ENCODE data around the gene B4GALT2.

B4GALT2 gene

DNA sequence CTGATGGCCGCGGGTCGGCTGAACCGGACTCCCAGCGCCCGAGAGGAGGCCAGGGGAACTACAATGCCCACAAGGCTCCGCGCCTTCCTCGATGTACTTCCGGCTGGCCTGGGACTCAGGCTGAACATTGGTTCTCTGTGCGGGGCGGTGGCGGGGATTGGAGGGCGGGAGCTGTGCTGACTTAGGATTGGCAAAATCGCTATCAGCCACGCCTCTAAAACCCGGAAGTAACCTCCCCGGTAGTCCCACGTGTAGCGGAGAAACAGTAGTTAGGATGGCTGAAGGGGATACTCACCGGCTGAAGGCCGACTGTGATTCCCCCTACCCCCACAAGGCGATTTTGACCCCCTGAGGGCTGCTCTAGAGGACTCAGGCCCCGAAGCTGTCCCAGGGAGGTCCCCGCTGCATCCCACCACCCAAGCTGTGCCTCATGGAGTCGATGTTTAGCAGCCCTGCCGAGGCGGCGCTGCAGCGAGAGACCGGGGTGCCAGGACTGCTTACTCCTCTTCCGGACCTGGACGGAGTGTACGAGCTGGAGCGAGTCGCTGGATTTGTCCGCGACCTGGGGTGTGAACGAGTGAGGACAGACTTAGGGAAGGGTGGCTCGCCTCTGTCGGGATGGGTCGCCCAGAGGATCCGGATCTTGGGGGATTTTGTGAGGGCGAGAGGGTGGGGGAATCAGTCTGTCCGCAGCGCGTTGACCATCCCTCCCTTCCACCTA, 9.1 kb upstream of the B4GALT2 start, which contains the start of gene DPH2:
Gene DPH2, plus strand, starts transcription at position 265 of the 721 bp plus-strand sequence. Its CDS starts 166 bp downstream, at position 431.
- Histone ChIP-seq H4K20me1 (peaks cover 0 to 42% (median 10%) of the 10 kb centered on the region in 11 experiments; a peak in 10 of 22 replicates), H3K9ac (peak within 1 kb of the TSS; percentile 76 to 91 (median 84)), H3K36me3 (peaks cover 23 to 57% (median 46%) of the 10 kb centered on the region in 11 experiments), H3K4me3 (peak within 1 kb of the TSS; percentile 76 to 94 (median 88)), H3K27me3 (no peaks in the 10 kb centered on the region), H3K4me2 (peak within 1 kb of the TSS; percentile 86 to 100 (median 96)), H3K4me1 (peaks cover 20 to 27% (median 24%) of the 10 kb centered on the region in 10 experiments), H3K9me3 (replicated peaks in 1 of 11) (no peaks in the 10 kb centered on the region), H3K27ac (peak within 1 kb of the TSS; percentile 8 to 87 (median 73); a peak in 20 of 22 replicates)
- no peak for TF ChIP-seq Cebpa-rat (IDR thresholded peaks at IDR 0.05)

DNA sequence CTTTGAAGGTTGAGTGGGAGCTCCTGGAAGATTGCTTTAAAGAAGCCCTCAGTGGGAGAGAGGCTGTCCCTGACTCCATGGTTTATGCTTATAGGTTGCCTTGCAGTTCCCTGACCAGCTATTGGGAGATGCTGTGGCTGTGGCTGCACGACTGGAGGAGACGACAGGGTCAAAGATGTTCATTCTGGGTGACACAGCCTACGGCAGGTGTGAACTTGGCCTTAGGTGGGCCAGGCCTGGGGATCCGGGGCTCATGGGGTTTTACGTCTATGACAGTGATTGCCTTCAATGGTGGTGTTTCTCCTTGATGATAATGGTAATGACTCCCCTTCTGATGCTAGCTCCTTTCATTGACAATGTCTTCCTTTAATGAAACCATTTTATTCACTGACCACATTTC, 8.5 kb upstream of the B4GALT2 start:
- H3K4me2 ChIP-seq: peak overlapping the region; percentile 86 to 100 (median 96)
- peak overlapping the region in 10 of 11 experiments; percentile 47 to 87 (median 74); a peak in 19 of 22 replicates for H3K27ac ChIP-seq
- TF ChIP-seq Cebpa-rat (IDR thresholded peaks at IDR 0.05): no peak
- H3K9me3 ChIP-seq (replicated peaks in 1 of 11): no peaks in the 10 kb centered on the region
- peaks cover 23 to 56% (median 46%) of the 10 kb centered on the region in 11 experiments for H3K36me3 ChIP-seq
- peak overlapping the region; percentile 76 to 91 (median 84) for H3K9ac ChIP-seq
- H3K4me3 ChIP-seq: peak overlapping the region; percentile 76 to 94 (median 88)
- peaks cover 20 to 27% (median 24%) of the 10 kb centered on the region in 10 experiments for H3K4me1 ChIP-seq
- H4K20me1 ChIP-seq: peaks cover 2 to 43% (median 13%) of the 10 kb centered on the region in 11 experiments; a peak in 20 of 22 replicates
- no peaks in the 10 kb centered on the region for H3K27me3 ChIP-seq

DNA sequence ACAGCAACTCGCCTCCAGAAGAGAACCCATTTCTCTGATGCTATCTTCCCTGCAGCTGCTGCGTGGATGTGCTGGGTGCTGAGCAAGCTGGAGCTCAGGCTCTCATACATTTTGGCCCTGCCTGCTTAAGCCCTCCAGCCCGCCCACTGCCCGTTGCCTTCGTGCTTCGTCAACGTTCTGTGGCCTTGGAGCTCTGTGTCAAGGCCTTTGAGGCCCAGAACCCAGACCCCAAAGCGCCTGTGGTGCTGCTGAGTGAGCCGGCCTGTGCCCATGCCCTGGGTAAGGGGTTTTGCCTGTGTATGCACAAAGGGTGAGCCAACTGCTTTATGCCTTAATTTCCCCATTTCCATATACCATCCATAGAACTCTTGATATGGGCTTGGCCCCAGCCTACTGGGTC, 8.1 kb upstream of the B4GALT2 start:
- H3K27me3 ChIP-seq: no peaks in the 10 kb centered on the region
- H3K4me3 ChIP-seq: peak overlapping the region; percentile 76 to 94 (median 88)
- H3K27ac ChIP-seq: peak overlapping the region in 2 of 11 experiments; percentile 66 to 80; a peak in 2 of 22 replicates
- peaks cover 6 to 43% (median 17%) of the 10 kb centered on the region in 11 experiments for H4K20me1 ChIP-seq
- H3K9ac ChIP-seq: peak overlapping the region in 10 of 11 experiments; percentile 76 to 91 (median 84); a peak in 19 of 22 replicates
- TF ChIP-seq Cebpa-rat (IDR thresholded peaks at IDR 0.05): no peak
- H3K4me2 ChIP-seq: peak overlapping the region; percentile 86 to 100 (median 96)
- H3K4me1 ChIP-seq: peaks cover 21 to 31% (median 26%) of the 10 kb centered on the region in 10 experiments
- H3K36me3 ChIP-seq: peaks cover 23 to 53% (median 45%) of the 10 kb centered on the region in 11 experiments
- no peaks in the 10 kb centered on the region for H3K9me3 ChIP-seq (replicated peaks in 1 of 11)

DNA sequence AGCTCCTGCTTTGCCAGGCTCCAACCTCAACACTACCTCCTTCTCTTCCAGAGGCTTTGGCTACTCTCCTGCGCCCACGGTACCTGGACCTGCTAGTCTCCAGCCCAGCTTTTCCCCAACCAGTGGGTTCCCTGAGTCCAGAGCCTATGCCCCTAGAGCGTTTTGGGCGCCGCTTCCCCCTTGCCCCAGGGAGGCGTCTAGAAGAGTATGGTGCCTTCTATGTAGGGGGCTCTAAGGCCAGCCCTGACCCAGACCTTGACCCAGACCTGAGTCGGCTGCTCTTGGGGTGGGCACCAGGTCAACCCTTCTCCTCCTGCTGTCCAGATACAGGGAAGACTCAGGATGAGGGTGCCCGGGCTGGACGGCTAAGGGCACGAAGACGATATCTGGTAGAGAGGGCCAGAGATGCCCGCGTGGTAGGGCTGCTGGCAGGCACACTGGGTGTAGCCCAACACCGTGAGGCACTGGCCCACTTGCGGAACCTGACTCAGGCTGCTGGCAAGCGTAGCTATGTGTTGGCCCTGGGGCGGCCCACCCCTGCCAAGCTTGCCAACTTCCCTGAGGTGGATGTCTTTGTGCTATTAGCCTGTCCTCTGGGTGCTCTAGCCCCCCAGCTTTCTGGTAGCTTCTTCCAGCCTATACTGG, 7.6 kb upstream of the B4GALT2 start:
- H4K20me1 ChIP-seq: peaks cover 11 to 45% (median 23%) of the 10 kb centered on the region in 11 experiments
- no peaks in the 10 kb centered on the region for H3K27me3 ChIP-seq
- H3K9me3 ChIP-seq (replicated peaks in 1 of 11): no peaks in the 10 kb centered on the region
- peak overlapping the region; percentile 86 to 100 (median 96) for H3K4me2 ChIP-seq
- H3K4me3 ChIP-seq: peak overlapping the region in 6 of 10 experiments; percentile 84 to 94 (median 90); a peak in 13 of 20 replicates
- H3K36me3 ChIP-seq: peaks cover 27 to 53% (median 45%) of the 10 kb centered on the region in 11 experiments
- TF ChIP-seq Cebpa-rat (IDR thresholded peaks at IDR 0.05): no peak
- H3K9ac ChIP-seq: peak overlapping the region in 2 of 11 experiments; percentile 84 to 91; a peak in 3 of 22 replicates
- no peak overlapping the region for H3K27ac ChIP-seq
- H3K4me1 ChIP-seq: peaks cover 26 to 36% (median 32%) of the 10 kb centered on the region in 10 experiments

DNA sequence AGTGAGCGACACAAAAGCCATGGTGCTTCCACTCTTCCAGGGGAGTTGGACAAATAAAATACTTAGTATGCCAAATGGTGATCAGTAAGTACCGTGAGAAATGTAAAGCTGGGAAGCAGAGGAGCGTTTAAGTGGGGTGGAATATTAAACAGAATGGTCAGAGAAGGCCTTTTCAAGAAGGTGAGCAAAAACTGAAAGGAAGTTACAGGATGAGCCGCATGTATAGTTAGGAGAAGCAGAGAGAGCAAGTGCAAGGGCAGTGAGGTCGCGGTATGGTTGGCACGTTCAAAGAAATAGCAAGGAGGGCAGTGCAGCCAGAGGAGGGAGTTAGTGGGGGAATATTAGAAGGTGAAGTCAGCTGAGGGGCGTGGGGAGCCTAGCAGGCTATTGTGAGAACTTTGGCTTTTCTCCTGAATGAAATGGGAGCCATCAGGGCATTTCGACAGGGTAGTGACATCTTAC, 5.0 kb upstream of the B4GALT2 start:
- no peak for TF ChIP-seq Cebpa-rat (IDR thresholded peaks at IDR 0.05)
- H3K27ac ChIP-seq: peak overlapping the region in 10 of 11 experiments; percentile 90 to 100 (median 98); a peak in 14 of 22 replicates
- H3K4me1 ChIP-seq: peaks cover 50 to 60% (median 56%) of the 10 kb centered on the region in 10 experiments
- peaks cover 36 to 59% (median 50%) of the 10 kb centered on the region in 11 experiments for H3K36me3 ChIP-seq
- peak overlapping the region; percentile 91 to 100 (median 96) for H3K4me3 ChIP-seq
- H3K4me2 ChIP-seq: peak overlapping the region; percentile 89 to 99 (median 98)
- H4K20me1 ChIP-seq: peaks cover 34 to 64% (median 37%) of the 10 kb centered on the region in 11 experiments
- H3K9ac ChIP-seq: peak overlapping the region; percentile 94 to 100 (median 99)
- H3K27me3 ChIP-seq: no peaks in the 10 kb centered on the region
- no peaks in the 10 kb centered on the region for H3K9me3 ChIP-seq (replicated peaks in 1 of 11)

DNA sequence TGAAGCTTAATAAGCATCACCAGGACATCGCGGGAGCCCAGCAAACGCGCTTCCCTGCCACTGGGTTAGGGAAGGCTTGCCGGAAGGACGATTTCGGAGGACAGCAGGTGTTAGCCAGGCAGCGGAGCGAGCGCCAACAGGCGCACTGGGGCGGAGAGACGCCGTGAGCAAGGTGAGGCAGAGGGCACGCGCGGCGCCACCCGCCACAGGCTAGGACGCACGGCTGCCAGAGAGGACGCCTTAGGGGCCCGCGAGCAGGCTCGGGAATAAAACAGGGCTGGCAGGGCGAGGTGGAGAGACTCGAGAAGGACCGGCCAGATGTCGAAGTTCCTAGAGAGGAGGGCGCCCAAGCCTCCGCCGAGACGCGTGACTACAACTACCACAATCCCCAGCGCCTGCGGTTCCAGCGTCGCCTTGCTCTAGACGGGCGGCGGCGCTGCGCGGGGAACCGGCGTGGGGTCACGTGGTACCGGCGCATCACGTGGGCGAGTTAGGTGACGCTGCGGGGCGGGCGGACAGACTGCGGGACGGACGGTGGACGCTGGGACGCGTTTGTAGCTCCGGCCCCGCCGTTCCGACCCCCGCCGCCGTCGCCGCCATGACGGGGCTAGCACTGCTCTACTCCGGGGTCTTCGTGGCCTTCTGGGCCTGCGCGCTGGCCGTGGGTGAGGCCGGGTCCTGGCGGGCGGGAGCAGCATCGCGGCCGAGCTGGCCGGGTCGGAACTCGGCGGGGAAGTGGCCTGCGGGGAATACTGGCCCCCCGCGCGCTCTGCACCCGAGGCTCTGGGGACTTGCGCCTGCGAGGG, 4.4 kb upstream of the B4GALT2 start, which contains the start of gene ATP6V0B:
Gene ATP6V0B, plus strand, starts transcription at position 518 of the 806 bp plus-strand sequence. Its CDS starts 81 bp downstream, at position 599.
- Histone ChIP-seq H3K9ac (peak within 1 kb of the TSS; percentile 94 to 100 (median 99)), H3K36me3 (peaks cover 36 to 59% (median 50%) of the 10 kb centered on the region in 11 experiments), H3K4me3 (peak within 1 kb of the TSS; percentile 91 to 100 (median 96)), H3K4me2 (peak within 1 kb of the TSS; percentile 89 to 100 (median 98)), H3K4me1 (peaks cover 50 to 60% (median 56%) of the 10 kb centered on the region in 10 experiments), H4K20me1 (peaks cover 34 to 64% (median 37%) of the 10 kb centered on the region in 11 experiments), H3K27ac (peak within 1 kb of the TSS; percentile 90 to 100 (median 99)), H3K9me3 (replicated peaks in 1 of 11) (no peaks in the 10 kb centered on the region), H3K27me3 (no peaks in the 10 kb centered on the region)
- TF ChIP-seq Cebpa-rat (IDR thresholded peaks at IDR 0.05): no peak

DNA sequence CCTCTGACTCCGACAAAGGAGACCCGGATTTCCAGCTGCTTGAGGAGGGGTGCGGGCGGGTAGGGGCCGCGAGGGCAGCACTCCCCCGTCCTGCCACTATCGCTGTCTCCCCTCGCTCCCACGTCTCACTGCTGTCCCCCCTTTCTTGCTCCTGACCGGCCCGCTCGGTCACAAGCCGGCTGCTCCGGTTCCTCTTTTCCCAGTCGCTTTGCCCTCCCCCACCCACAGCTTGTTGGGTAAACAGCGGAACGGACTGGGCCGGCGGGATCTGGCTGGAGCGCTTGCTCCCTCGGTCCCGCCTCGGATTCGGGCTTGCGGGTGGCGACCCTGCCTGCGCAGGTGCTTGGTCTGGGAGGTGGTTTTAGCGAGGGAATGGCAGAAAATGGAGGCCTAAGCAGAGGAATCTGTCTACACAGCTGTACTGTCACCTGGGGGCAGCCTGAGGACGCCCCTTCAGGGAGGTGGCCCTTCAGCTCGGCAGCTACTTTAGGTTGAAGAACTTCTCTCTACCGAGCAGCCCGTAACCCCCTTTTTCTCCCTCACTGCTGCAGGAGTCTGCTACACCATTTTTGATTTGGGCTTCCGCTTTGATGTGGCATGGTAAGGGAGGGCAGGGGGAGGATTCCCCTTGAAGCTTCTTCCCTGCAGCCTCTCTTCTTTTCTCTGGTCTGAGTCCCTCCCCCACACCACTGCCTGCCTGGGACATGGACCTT, 3.6 kb upstream of the B4GALT2 start:
- H3K27me3 ChIP-seq: no peaks in the 10 kb centered on the region
- H3K4me2 ChIP-seq: peak overlapping the region; percentile 89 to 100 (median 98)

More for the DNA sequence above, 3.6 kb upstream of the B4GALT2 start:
- H3K9me3 ChIP-seq (replicated peaks in 1 of 11): no peaks in the 10 kb centered on the region
- H3K4me1 ChIP-seq: peaks cover 55 to 65% (median 61%) of the 10 kb centered on the region in 10 experiments
- peak overlapping the region; percentile 90 to 100 (median 99) for H3K27ac ChIP-seq
- H4K20me1 ChIP-seq: peaks cover 34 to 66% (median 37%) of the 10 kb centered on the region in 11 experiments
- H3K36me3 ChIP-seq: peaks cover 36 to 59% (median 50%) of the 10 kb centered on the region in 11 experiments
- peak overlapping the region; percentile 94 to 100 (median 99) for H3K9ac ChIP-seq
- no peak for TF ChIP-seq Cebpa-rat (IDR thresholded peaks at IDR 0.05)
- peak overlapping the region; percentile 91 to 100 (median 96) for H3K4me3 ChIP-seq
